ENCODE measurements around the gene GMPPB.
A peak's percentile ranks its signal among the peaks of the same experiment; 100 is the strongest.
"Not testable (repeated sequence)": the region's sequence is repeated elsewhere in the genome, so short reads cannot be mapped to it uniquely, and the experiment has no call there.

GMPPB gene

GRCh38 chr3:49723628-49724551 lies at the start of gene GMPPB:
Gene GMPPB, minus strand, starts transcription at chr3:49723951. Its CDS starts 225 bp downstream, at chr3:49723726.
- peak; percentile 99 for FAIRE-seq
- DNase-seq (ENCODE audit: insufficient read length, low spot score), result peak; percentile 97

GRCh38 chr3:49772703-49773102 lies 49.0 kb upstream of the GMPPB start:
- DNase-seq (ENCODE audit: insufficient read length, low spot score), result no peak
- no peak for FAIRE-seq

GRCh38 chr3:49771340-49771938 lies 47.7 kb upstream of the GMPPB start:
- no peak for FAIRE-seq
- no peak for DNase-seq (ENCODE audit: insufficient read length, low spot score)

GRCh38 chr3:49769926-49770325 lies 46.2 kb upstream of the GMPPB start:
- FAIRE-seq (no peak), DNase-seq (ENCODE audit: insufficient read length, low spot score) (no peak)

GRCh38 chr3:49769286-49769915 lies 45.6 kb upstream of the GMPPB start:
- no peak for FAIRE-seq
- DNase-seq (ENCODE audit: insufficient read length, low spot score), result no peak

GRCh38 chr3:49763981-49764380 lies 40.2 kb upstream of the GMPPB start:
- DNase-seq (ENCODE audit: insufficient read length, low spot score) (no peak), FAIRE-seq (no peak)

- no peak for DNase-seq (ENCODE audit: insufficient read length, low spot score)
- no peak for FAIRE-seq
Measured at GRCh38 chr3:49761661-49762060, 37.9 kb upstream of the GMPPB start.

- DNase-seq (ENCODE audit: insufficient read length, low spot score) (no peak), FAIRE-seq (no peak)
Measured at GRCh38 chr3:49759226-49759625, 35.5 kb upstream of the GMPPB start.

GRCh38 chr3:49757197-49757596 lies 33.4 kb upstream of the GMPPB start:
- no peak for FAIRE-seq
- no peak for DNase-seq (ENCODE audit: insufficient read length, low spot score)

- no peak for FAIRE-seq
Measured at GRCh38 chr3:49756036-49756435, 32.3 kb upstream of the GMPPB start.

GRCh38 chr3:49754536-49754935 lies 30.8 kb upstream of the GMPPB start:
- no peak for FAIRE-seq
- DNase-seq (ENCODE audit: insufficient read length, low spot score), result no peak

More at GRCh38 chr3:49756036-49756435, 32.3 kb upstream of the GMPPB start:
- DNase-seq (ENCODE audit: insufficient read length, low spot score), result no peak

- no peak for FAIRE-seq
- DNase-seq (ENCODE audit: insufficient read length, low spot score), result no peak
Measured at GRCh38 chr3:49751501-49751900, 27.8 kb upstream of the GMPPB start.

- no peak for FAIRE-seq
Measured at GRCh38 chr3:49750056-49750455, 26.3 kb upstream of the GMPPB start.

GRCh38 chr3:49748874-49749273 lies 25.1 kb upstream of the GMPPB start:
- DNase-seq (ENCODE audit: insufficient read length, low spot score); FAIRE-seq: not testable (repeated sequence)

More at GRCh38 chr3:49750056-49750455, 26.3 kb upstream of the GMPPB start:
- no peak for DNase-seq (ENCODE audit: insufficient read length, low spot score)

- DNase-seq (ENCODE audit: insufficient read length, low spot score) (peak; percentile 48), FAIRE-seq (no peak)
Measured at GRCh38 chr3:49747792-49748480, 24.2 kb upstream of the GMPPB start.

GRCh38 chr3:49745986-49746385 lies 22.2 kb upstream of the GMPPB start:
- DNase-seq (ENCODE audit: insufficient read length, low spot score), result no peak
- no peak for FAIRE-seq

GRCh38 chr3:49740427-49740826 lies 16.7 kb upstream of the GMPPB start:
- no peak for FAIRE-seq
- DNase-seq (ENCODE audit: insufficient read length, low spot score), result no peak

- DNase-seq (ENCODE audit: insufficient read length, low spot score) (no peak), FAIRE-seq (peak; percentile 72)
Measured at GRCh38 chr3:49738067-49738713, 14.4 kb upstream of the GMPPB start.

- FAIRE-seq (no peak), DNase-seq (ENCODE audit: insufficient read length, low spot score) (no peak)
Measured at GRCh38 chr3:49734752-49735151, 11.0 kb upstream of the GMPPB start.

GRCh38 chr3:49733551-49733950 lies 9.8 kb upstream of the GMPPB start:
- DNase-seq (ENCODE audit: insufficient read length, low spot score), result no peak
- FAIRE-seq, result peak; percentile 54

Measured in HTR-8/SVneo (cell line).